HepG2 (cell line): ENCODE measurements around the gene ATP13A5. TPM values are rescaled to one million over a fixed set of nuclear protein-coding genes. Genes with fewer than 3 reads are reported as not detected.

Experiments
- ATAC-seq: fragments of 200-7000 bp; cut with Tn5 transposase; 3 replicates; pipeline ENCODE4 v1.9.1; 2020; ENCODE audit warnings: mild to moderate bottlenecking, moderate library complexity
- BruUV-seq: library from RNA; stranded (reverse); fragments of 400-500 nt; replicated peaks from 2 replicates; lab custom pipeline; 2021; lab: Mats Ljungman, UMichigan
- CTCF ChIA-PET: fragments of 300-600 bp; formaldehyde crosslinking; extraction: SDS; loops from one replicate; lab custom pipeline; 2021; ENCODE audit warnings: low total read pairs, inconsistent platforms, low intra/inter-chr PET ratio; lab: Yijun Ruan, JAX
- POLR2A ChIA-PET: fragments of 350-600 bp; sonication (Branson Sonifier 250); formaldehyde crosslinking; loops from one replicate; lab custom pipeline; 2020; ENCODE audit warnings: antibody characterized with exemption, inconsistent platforms; lab: Yijun Ruan, JAX
- DNase-seq: peaks from one replicate; pipeline ENCODE4 v3.0.0-alpha.2; 2015; ENCODE audit warnings: low spot score
- FAIRE-seq: peaks from 3 replicates; lab custom pipeline; 2011; peaks lifted over from hg19 to GRCh38; lab: Jason Lieb, UNC
- H2AFZ ChIP-seq: one replicate; pipeline ENCODE4 v1.6.1; 2011; ENCODE audit warnings: low read length, inconsistent platforms
- H3K27ac ChIP-seq: fragments of 300-600 bp; 3 replicates; pipeline ENCODE4 v1.8.0; 2011; ENCODE audit warnings: mixed run types, mild to moderate bottlenecking, mixed read lengths, low read length, inconsistent platforms; ENCODE audit not compliant: insufficient read depth; ENCODE audit errors: extremely low read length
- H3K27me3 ChIP-seq, 2 experiments: fragments of 200-600 bp in 1 of 2; 2 replicates in 1 of 2; 3 replicates in 1 of 2; pipeline versions ENCODE4 v1.6.0 to v1.8.0; 2011; ENCODE audit warnings: low read length in 2 of 2, mild to moderate bottlenecking in 2 of 2, moderate library complexity in 2 of 2, inconsistent platforms in 1 of 2; ENCODE audit not compliant: insufficient read depth in 2 of 2, control insufficient read depth in 1 of 2
- H3K36me3 ChIP-seq, 2 experiments: fragments of 200-600 bp in 1 of 2; replicated peaks in 1 of 2; 2 replicates in 1 of 2; 3 replicates in 1 of 2; pipeline versions ENCODE4 v1.5.1 to v1.8.0; 2011; ENCODE audit warnings: low read length in 2 of 2, inconsistent platforms in 1 of 2; ENCODE audit not compliant: insufficient read depth in 2 of 2, control insufficient read depth in 1 of 2
- H3K4me1 ChIP-seq: 2 replicates; pipeline ENCODE4 v1.5.1; 2012; ENCODE audit warnings: low read length, inconsistent platforms; ENCODE audit not compliant: insufficient read depth
- H3K4me2 ChIP-seq: 2 replicates; pipeline ENCODE4 v1.6.0; 2011; ENCODE audit warnings: low read depth, low read length, inconsistent platforms
- H3K4me3 ChIP-seq, 3 experiments: fragments of 200-600 bp in 1 of 3; sonication (generic), shearing (Covaris generic) in 1 of 3; replicated peaks in 1 of 3; 2 replicates each; pipeline ENCODE4 v1.5.1; 2011 to 2016; ENCODE audit warnings: low read length in 3 of 3, inconsistent platforms in 2 of 3, low read depth in 2 of 3, mild to moderate bottlenecking in 2 of 3, control low read depth in 1 of 3, mixed read lengths in 1 of 3; ENCODE audit not compliant: insufficient read depth in 1 of 3
- H3K79me2 ChIP-seq: one replicate; pipeline ENCODE4 v1.6.1; 2011; ENCODE audit warnings: low read length, inconsistent platforms; ENCODE audit not compliant: insufficient read depth
- H3K9ac ChIP-seq: 2 replicates; pipeline ENCODE4 v1.6.0; 2011; ENCODE audit warnings: mild to moderate bottlenecking, low read depth, low read length, inconsistent platforms; ENCODE audit not compliant: insufficient read depth
- H3K9me3 ChIP-seq: 2 replicates; pipeline ENCODE4 v1.5.1; 2012; ENCODE audit warnings: mild to moderate bottlenecking, low read length
- H4K20me1 ChIP-seq: 2 replicates; pipeline ENCODE4 v1.6.0; 2011; ENCODE audit warnings: inconsistent platforms, mild to moderate bottlenecking, low read length, moderate library complexity; ENCODE audit not compliant: insufficient read depth
- AHR ChIP-seq: IDR thresholded peaks from 2 replicates; pipeline ENCODE4 v1.6.1; 2018; ENCODE audit warnings: missing genetic modification reagents, missing compliant biosample characterization
- ATF1 ChIP-seq: IDR thresholded peaks from 2 replicates; pipeline ENCODE4 v1.6.1; 2016; ENCODE audit warnings: mild to moderate bottlenecking, control low read depth
- CBX5 ChIP-seq: sonication (generic); formaldehyde crosslinking; IDR thresholded peaks from 2 replicates; pipeline ENCODE4 v1.4.0; 2020; ENCODE audit warnings: missing genetic modification reagents, borderline replicate concordance
- GATA4 ChIP-seq: sonication (generic); IDR thresholded peaks from 2 replicates; pipeline ENCODE4 v1.6.1; 2016; ENCODE audit warnings: antibody characterized with exemption, low read depth, borderline replicate concordance
- HMG20A ChIP-seq: IDR thresholded peaks from 2 replicates; pipeline ENCODE4 v1.6.1; 2016; ENCODE audit warnings: borderline replicate concordance
- JARID2 ChIP-seq: sonication (generic); formaldehyde crosslinking; IDR thresholded peaks from 2 replicates; pipeline ENCODE4 v1.8.1; 2023; ENCODE audit warnings: missing genetic modification reagents, inconsistent platforms; ENCODE audit not compliant: insufficient replicate concordance
- KDM4B ChIP-seq: sonication (generic); formaldehyde crosslinking; IDR thresholded peaks from 2 replicates; pipeline ENCODE4 v1.4.0; 2020; ENCODE audit warnings: missing genetic modification reagents
- KLF15 ChIP-seq: sonication (generic); formaldehyde crosslinking; IDR thresholded peaks from 2 replicates; pipeline ENCODE4 v1.8.1; 2023; ENCODE audit warnings: borderline replicate concordance, mild to moderate bottlenecking, inconsistent platforms, missing genetic modification reagents, mixed read lengths
- NKX3-1 ChIP-seq: sonication (generic); formaldehyde crosslinking; IDR thresholded peaks from 2 replicates; pipeline ENCODE4 v1.5.0; 2020; ENCODE audit warnings: missing genetic modification reagents
- PRMT3 ChIP-seq: sonication (generic); formaldehyde crosslinking; IDR thresholded peaks from 2 replicates; pipeline ENCODE4 v1.8.1; 2022; ENCODE audit warnings: low read depth, mild to moderate bottlenecking, moderate library complexity, missing genetic modification reagents, borderline replicate concordance
- RCOR2 ChIP-seq: IDR thresholded peaks from 2 replicates; pipeline ENCODE4 v1.6.1; 2016; ENCODE audit warnings: missing biosample characterization, missing genetic modification reagents
- RXRA ChIP-seq: sonication (generic); formaldehyde crosslinking; IDR thresholded peaks from 2 replicates; pipeline ENCODE4 v1.5.1; 2020; ENCODE audit warnings: missing genetic modification reagents
- SMARCC2 ChIP-seq: fragments of 450-650 bp; IDR thresholded peaks from 2 replicates; pipeline ENCODE4 v1.6.1; 2017; ENCODE audit warnings: antibody characterized with exemption, mild to moderate bottlenecking
- ZNF121 ChIP-seq: sonication (generic); formaldehyde crosslinking; IDR thresholded peaks from 2 replicates; pipeline ENCODE4 v1.5.0; 2020; ENCODE audit warnings: mild to moderate bottlenecking, missing genetic modification reagents
- ZNF274 ChIP-seq: sonication (generic); formaldehyde crosslinking; IDR thresholded peaks from 2 replicates; pipeline ENCODE4 v1.5.1; 2020; ENCODE audit warnings: mild to moderate bottlenecking, missing genetic modification reagents
- ZNF790 ChIP-seq: sonication (generic); formaldehyde crosslinking; IDR thresholded peaks from 2 replicates; pipeline ENCODE4 v1.8.0; 2022; ENCODE audit warnings: missing genetic modification reagents, mild to moderate bottlenecking, borderline replicate concordance
- ZNF83 ChIP-seq: sonication (generic); formaldehyde crosslinking; IDR thresholded peaks from 2 replicates; pipeline ENCODE4 v1.4.0; 2020; ENCODE audit warnings: missing genetic modification reagents, mild to moderate bottlenecking, borderline replicate concordance
- WGBS: methylation state at CpG from one replicate; pipeline ENCODE4 v1.1.6; 2017; ENCODE audit warnings: low lambda C conversion rate; 5-methylcytosine and 5-hydroxymethylcytosine counted together
- in situ Hi-C: cut with HindIII; loops from 2 replicates; pipeline ENCODE4 v1.10.0; 2017; ENCODE audit warnings: low pct_unique_long_range_greater_than_20kb; ENCODE audit not compliant: extremely low pct_ligation_motif_present
- intact Hi-C: fragments of 100-400 bp; cut with micrococcal nuclease; formaldehyde crosslinking; loops from one replicate; pipeline ENCODE4 v1.10.0; 2022; ENCODE audit not compliant: unreplicated experiment
- polyA plus RNA-seq, 8 experiments: library from polyadenylated mRNA; depleted of rRNA in 3 of 8; stranded (reverse) in 7 of 8; unstranded in 1 of 8; fragments of >200 nt; fragmentation: Illumina TruSeq in 4 of 8; extraction: Trizol in 4 of 8; gene quantifications; 2 replicates each; pipeline versions ENCODE4 v1.2.1 to v1.2.3, GENCODE V29; 2011 to 2016; ENCODE audit warnings: low read depth in 4 of 8, missing spikeins in 1 of 8, mixed read lengths in 1 of 8; ENCODE audit not compliant: insufficient read depth in 1 of 8
- total RNA-seq, 5 experiments: library from RNA; depleted of rRNA; stranded (reverse); fragments of >200 nt; fragmentation: Illumina TruSeq; extraction: Trizol; gene quantifications; 2 replicates each; pipeline ENCODE4 v1.2.3, GENCODE V29; 2016; ENCODE audit warnings: low read depth in 1 of 5
- TF ChIP-seq, protein P1 (sequence below): sonication (generic); formaldehyde crosslinking; IDR thresholded peaks from 2 replicates; pipeline ENCODE4 v1.4.0; 2020; ENCODE audit warnings: mild to moderate bottlenecking, missing genetic modification reagents
- TF ChIP-seq, protein P2 (sequence below): IDR thresholded peaks from 2 replicates; pipeline ENCODE4 v1.6.1; 2012; ENCODE audit warnings: inconsistent platforms

Gene ATP13A5
- total and polyA plus RNA-seq, 2 of the 13 experiments (the other 11 are each of a cell fraction or from before 2014, with no cell fraction given) = not detected

DNA sequence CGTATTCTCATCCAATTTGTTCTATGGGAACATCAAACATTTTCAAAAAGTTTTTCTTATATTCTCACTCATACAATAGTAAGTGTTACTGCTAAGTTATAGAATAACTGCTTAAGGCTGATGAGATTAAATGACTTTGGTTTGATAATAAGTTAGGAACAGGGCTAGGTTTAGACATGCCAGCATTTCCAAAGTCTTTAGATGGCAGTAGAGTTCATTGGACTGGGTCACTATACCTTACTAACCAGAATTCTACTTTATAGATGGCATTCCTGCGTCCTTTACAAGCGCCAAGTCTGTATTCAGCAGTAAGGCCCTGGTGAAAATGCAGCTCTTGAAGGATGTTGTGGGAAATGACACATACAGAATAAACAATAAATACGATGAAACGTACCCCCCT, 115.8 kb downstream of the ATP13A5 start (continued):
- TF ChIP-seq, protein P1, sequence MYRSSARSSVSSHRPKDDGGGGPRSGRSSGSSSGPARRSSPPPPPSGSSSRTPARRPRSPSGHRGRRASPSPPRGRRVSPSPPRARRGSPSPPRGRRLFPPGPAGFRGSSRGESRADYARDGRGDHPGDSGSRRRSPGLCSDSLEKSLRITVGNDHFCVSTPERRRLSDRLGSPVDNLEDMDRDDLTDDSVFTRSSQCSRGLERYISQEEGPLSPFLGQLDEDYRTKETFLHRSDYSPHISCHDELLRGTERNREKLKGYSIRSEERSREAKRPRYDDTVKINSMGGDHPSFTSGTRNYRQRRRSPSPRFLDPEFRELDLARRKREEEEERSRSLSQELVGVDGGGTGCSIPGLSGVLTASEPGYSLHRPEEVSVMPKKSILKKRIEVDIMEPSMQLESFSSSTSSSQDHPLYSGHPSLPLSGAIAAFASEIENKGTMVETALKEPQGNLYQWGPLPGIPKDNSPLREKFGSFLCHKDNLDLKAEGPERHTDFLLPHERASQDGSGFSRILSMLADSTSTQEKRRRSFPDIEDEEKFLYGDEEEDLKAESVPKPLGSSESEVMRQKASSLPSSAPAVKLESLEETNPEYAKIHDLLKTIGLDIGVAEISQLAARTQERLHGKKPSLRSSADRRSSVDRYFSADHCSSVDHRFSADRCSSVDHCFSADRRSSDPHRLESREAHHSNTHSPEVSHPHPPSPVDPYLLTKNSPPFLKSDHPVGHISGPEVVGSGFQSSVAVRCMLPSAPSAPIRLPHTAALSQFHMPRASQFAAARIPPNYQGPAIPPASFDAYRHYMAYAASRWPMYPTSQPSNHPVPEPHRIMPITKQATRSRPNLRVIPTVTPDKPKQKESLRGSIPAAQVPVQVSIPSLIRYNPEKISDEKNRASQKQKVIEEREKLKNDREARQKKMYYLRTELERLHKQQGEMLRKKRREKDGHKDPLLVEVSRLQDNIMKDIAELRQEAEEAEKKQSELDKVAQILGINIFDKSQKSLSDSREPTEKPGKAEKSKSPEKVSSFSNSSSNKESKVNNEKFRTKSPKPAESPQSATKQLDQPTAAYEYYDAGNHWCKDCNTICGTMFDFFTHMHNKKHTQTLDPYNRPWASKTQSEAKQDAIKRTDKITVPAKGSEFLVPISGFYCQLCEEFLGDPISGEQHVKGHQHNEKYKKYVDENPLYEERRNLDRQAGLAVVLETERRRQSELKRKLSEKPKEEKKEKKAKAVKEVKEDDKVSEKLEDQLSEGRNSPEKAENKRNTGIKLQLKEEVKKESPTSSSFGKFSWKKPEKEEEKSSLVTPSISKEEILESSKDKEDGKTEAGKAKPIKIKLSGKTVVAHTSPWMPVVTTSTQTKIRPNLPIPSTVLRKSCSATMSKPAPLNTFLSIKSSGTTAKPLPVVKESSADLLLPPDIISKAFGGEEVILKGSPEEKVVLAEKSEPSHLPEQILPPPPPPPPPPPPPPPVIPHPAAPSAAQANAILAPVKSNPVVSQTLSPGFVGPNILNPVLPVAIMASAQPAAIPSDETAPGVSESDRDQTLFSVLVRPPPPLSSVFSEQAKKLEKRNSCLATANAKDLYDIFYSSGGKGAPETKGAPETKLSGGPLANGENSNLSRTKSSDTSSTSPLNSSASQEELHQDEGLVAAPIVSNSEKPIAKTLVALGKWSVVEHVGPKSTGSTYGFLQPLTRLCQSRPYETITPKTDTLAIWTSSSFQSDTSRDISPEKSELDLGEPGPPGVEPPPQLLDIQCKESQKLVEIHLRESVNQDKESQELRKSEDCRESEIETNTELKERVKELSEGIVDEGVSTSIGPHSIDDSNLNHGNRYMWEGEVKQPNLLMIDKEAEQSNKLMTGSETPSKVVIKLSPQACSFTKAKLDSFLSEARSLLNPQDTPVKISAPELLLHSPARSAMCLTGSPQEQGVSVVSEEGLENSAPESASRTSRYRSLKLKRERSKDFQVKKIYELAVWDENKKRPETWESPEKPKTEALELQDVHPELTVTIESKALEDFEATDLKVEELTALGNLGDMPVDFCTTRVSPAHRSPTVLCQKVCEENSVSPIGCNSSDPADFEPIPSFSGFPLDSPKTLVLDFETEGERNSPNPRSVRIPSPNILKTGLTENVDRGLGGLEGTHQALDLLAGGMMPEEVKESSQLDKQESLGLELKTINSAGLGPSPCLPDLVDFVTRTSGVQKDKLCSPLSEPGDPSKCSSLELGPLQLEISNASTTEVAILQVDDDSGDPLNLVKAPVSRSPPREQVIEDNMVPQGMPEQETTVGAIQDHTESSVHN (CRISPR knock-in tag) = no peak
- no peak for TF ChIP-seq HMG20A
- TF ChIP-seq, all 625 proteins: peak for 0

DNA sequence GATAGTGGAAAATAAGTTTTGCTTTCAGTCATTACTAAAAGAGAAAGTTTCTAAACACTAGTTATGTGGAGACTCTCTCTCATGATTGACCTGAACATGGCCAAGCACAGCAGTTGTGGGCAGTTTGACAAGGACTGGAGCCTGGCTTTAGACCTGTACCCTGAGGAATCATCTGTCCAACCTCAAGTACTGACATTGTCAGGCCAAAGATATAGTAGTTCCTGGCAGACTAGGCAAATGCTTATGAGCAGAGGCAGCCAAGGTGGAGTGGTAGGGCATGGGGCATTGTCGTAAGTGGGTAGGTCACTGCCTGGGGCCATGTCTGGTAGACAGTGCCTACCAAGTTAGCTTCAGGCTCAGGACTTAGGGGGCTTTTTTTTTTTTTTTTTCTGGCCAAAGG, 116.6 kb downstream of the ATP13A5 start:
- in situ Hi-C loops (no loop called here), intact Hi-C loops (no loop called here)
- Histone ChIP-seq H3K4me3 (no peak overlapping the region), H3K4me1 (no peaks in the 10 kb centered on the region), H4K20me1 (no peaks in the 10 kb centered on the region), H3K9me3 (no peaks in the 10 kb centered on the region), H3K27ac (no peak overlapping the region), H3K4me2 (no peak overlapping the region), H3K9ac (no peak overlapping the region), H2AFZ (no peak overlapping the region), H3K79me2 (no peaks in the 10 kb centered on the region), H3K36me3 (no peaks in the 10 kb centered on the region), H3K27me3 (no peaks in the 10 kb centered on the region)
- no peak for ATAC-seq
- CTCF ChIA-PET = no interaction called here
- BruUV-seq = no TSS peak
- DNase-seq = no peak
- FAIRE-seq = no peak
- WGBS = 0% methylated on average over 1 of the region's 1 CpG
- POLR2A ChIA-PET = no interaction called here
- TF ChIP-seq JARID2 (no peak), NKX3-1 (no peak), KDM4B (no peak), SMARCC2 (no peak), ZNF121 (CRISPR knock-in tag) (no peak), CBX5 (CRISPR knock-in tag) (no peak), AHR (CRISPR knock-in tag) (no peak), ZNF274 (CRISPR knock-in tag) (no peak), RXRA (CRISPR knock-in tag) (no peak), ZNF83 (no peak), GATA4 (no peak), PRMT3 (no peak), KLF15 (CRISPR knock-in tag) (no peak), ZNF790 (CRISPR knock-in tag) (no peak), ATF1 (no peak), RCOR2 (no peak)
- TF ChIP-seq, protein P2, sequence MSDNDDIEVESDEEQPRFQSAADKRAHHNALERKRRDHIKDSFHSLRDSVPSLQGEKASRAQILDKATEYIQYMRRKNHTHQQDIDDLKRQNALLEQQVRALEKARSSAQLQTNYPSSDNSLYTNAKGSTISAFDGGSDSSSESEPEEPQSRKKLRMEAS = no peak
